GM12878 (cell line): Measurements from ENCODE around the gene CPT2. TPM values are rescaled to one million over a fixed set of nuclear protein-coding genes. Genes with fewer than 3 reads are reported as not detected.

Experiments
- ATAC-seq: fragments of 200-7000 bp; cut with Tn5 transposase; 3 replicates; pipeline ENCODE4 v1.9.1; 2020; ENCODE audit warnings: mild to moderate bottlenecking, moderate library complexity
- BruUV-seq: library from RNA; stranded (reverse); fragments of 400-500 nt; replicated peaks from 2 replicates; lab custom pipeline; 2021; lab: Mats Ljungman, UMichigan
- CTCF ChIA-PET: fragments of 300-600 bp; sonication (Branson Sonifier 250); formaldehyde crosslinking; extraction: SDS; loops from one replicate; lab custom pipeline; 2021; ENCODE audit warnings: inconsistent platforms; lab: Yijun Ruan, JAX
- POLR2A ChIA-PET: fragments of 350-600 bp; formaldehyde crosslinking; extraction: SDS; loops from one replicate; lab custom pipeline; 2021; ENCODE audit warnings: inconsistent platforms; lab: Charles Lee
- RAD21 ChIA-PET: fragments of 300-600 bp; sonication (Branson Sonifier 250); formaldehyde crosslinking; loops from one replicate; lab custom pipeline; 2023; ENCODE audit warnings: antibody characterized with exemption; ENCODE audit not compliant: unreplicated experiment; lab: Charles Lee
- SMC1A ChIA-PET: fragments of 300-600 bp; sonication (Branson Sonifier 250); formaldehyde crosslinking; loops from one replicate; lab custom pipeline; 2023; ENCODE audit not compliant: unreplicated experiment, uncharacterized antibody; lab: Charles Lee
- DNase-seq: peaks from one replicate; pipeline ENCODE4 v3.0.0-alpha.2; 2011; ENCODE audit warnings: low read depth, low spot score
- FAIRE-seq: peaks from 3 replicates; lab custom pipeline; 2011; peaks lifted over from hg19 to GRCh38; lab: Jason Lieb, UNC
- H2AFZ ChIP-seq: 2 replicates; pipeline ENCODE4 v1.6.0; 2011; ENCODE audit warnings: low read depth, low read length, control low read depth; ENCODE audit not compliant: control insufficient read depth
- H3K27ac ChIP-seq: 2 replicates; pipeline ENCODE4 v1.5.1; 2011; ENCODE audit warnings: control low read depth; ENCODE audit not compliant: control insufficient read depth, insufficient read depth
- H3K27me3 ChIP-seq, 2 experiments: replicated peaks in 1 of 2; 2 replicates each; pipeline versions ENCODE4 v1.6.0 to v1.6.1; 2011; ENCODE audit warnings: low read length in 1 of 2; ENCODE audit not compliant: control insufficient read depth in 2 of 2, insufficient read depth in 2 of 2
- H3K36me3 ChIP-seq, 2 experiments: 2 replicates each; pipeline ENCODE4 v1.5.1; 2011; ENCODE audit warnings: low read length in 1 of 2; ENCODE audit not compliant: control insufficient read depth in 2 of 2, insufficient read depth in 2 of 2
- H3K4me1 ChIP-seq: 2 replicates; pipeline ENCODE4 v1.6.1; 2011; ENCODE audit warnings: mild to moderate bottlenecking, low read length, moderate library complexity, mixed read lengths; ENCODE audit not compliant: control insufficient read depth, insufficient read depth
- H3K4me2 ChIP-seq: 2 replicates; pipeline ENCODE4 v1.6.0; 2011; ENCODE audit warnings: control low read depth; ENCODE audit not compliant: control insufficient read depth, insufficient read depth
- H3K4me3 ChIP-seq: fragments of 200-600 bp; sonication (generic); 2 replicates; pipeline ENCODE4 v1.5.1; 2016
- H3K79me2 ChIP-seq: 2 replicates; pipeline ENCODE4 v1.6.0; 2011; ENCODE audit warnings: low read length; ENCODE audit not compliant: control insufficient read depth, insufficient read depth
- H3K9ac ChIP-seq: 2 replicates; pipeline ENCODE4 v1.8.0; 2011; ENCODE audit warnings: low read length, control low read depth, mixed read lengths; ENCODE audit not compliant: control insufficient read depth, insufficient read depth
- H3K9me3 ChIP-seq: replicated peaks from 3 replicates; pipeline ENCODE4 v1.5.1; 2011; ENCODE audit warnings: mild to moderate bottlenecking, low read length; ENCODE audit not compliant: control insufficient read depth, insufficient read depth
- H4K20me1 ChIP-seq: 2 replicates; pipeline ENCODE4 v1.6.0; 2011; ENCODE audit not compliant: control insufficient read depth, insufficient read depth
- MYC ChIP-seq: IDR thresholded peaks from 2 replicates; pipeline ENCODE4 v1.6.1; 2011; ENCODE audit warnings: mild to moderate bottlenecking, low read length, moderate library complexity, inconsistent platforms; ENCODE audit not compliant: insufficient read depth, insufficient replicate concordance, insufficient read length, severe bottlenecking
- SMAD5 ChIP-seq: IDR thresholded peaks from 2 replicates; pipeline ENCODE4 v1.6.1; 2016; ENCODE audit warnings: antibody characterized with exemption, low read depth
- SRF ChIP-seq, 2 experiments: IDR thresholded peaks; 2 replicates each; pipeline ENCODE4 v1.6.1; 2011; ENCODE audit warnings: low read depth in 2 of 2, low read length in 2 of 2, mild to moderate bottlenecking in 1 of 2, moderate library complexity in 1 of 2
- ZBED1 ChIP-seq: IDR thresholded peaks from 2 replicates; pipeline ENCODE4 v1.6.1; 2016; ENCODE audit warnings: borderline replicate concordance
- ZBTB40 ChIP-seq: fragments of 450-650 bp; IDR thresholded peaks from 2 replicates; pipeline ENCODE4 v1.6.1; 2016; ENCODE audit warnings: mild to moderate bottlenecking, moderate library complexity, borderline replicate concordance
- WGBS: methylation state at CpG from one replicate; pipeline ENCODE4 v1.1.6; 2016; ENCODE audit warnings: low lambda C conversion rate; ENCODE audit not compliant: insufficient replicate concordance, insufficient coverage; ENCODE audit errors: missing lambda C conversion rate; 5-methylcytosine and 5-hydroxymethylcytosine counted together
- in situ Hi-C: fragments of 300-500 bp; cut with MboI; formaldehyde crosslinking; loops from 9 replicates; pipeline ENCODE4 v1.14.3; 2018; ENCODE audit warnings: mixed read lengths
- intact Hi-C: fragments of 100-400 bp; cut with micrococcal nuclease; formaldehyde crosslinking; loops from one replicate; pipeline ENCODE4 v1.14.2; 2022; ENCODE audit not compliant: unreplicated experiment
- polyA plus RNA-seq, 11 experiments: library from polyadenylated mRNA; depleted of rRNA in 4 of 11; unstranded in 6 of 11; stranded (reverse) in 5 of 11; fragments of >200 nt; fragmentation: Nextera tagmentation in 4 of 11; fragmentation: Illumina TruSeq in 1 of 11; extraction: Ambion mirVana in 4 of 11; extraction: Trizol in 1 of 11; gene quantifications; 1 replicate in 1 of 11; 2 replicates in 10 of 11; pipeline versions ENCODE4 v1.2.1 to v1.2.3, GENCODE V29; 2011 to 2016; ENCODE audit warnings: inconsistent platforms in 2 of 11, missing spikeins in 2 of 11, low read depth in 1 of 11
- total RNA-seq, 4 experiments: library from RNA; depleted of rRNA in 3 of 4; stranded (reverse); fragments of >200 nt in 3 of 4; fragmentation: Illumina TruSeq in 1 of 4; extraction: Trizol in 1 of 4; gene quantifications; 2 replicates each; pipeline versions ENCODE4 v1.2.1 to v1.2.3, GENCODE V29; 2013 to 2021

CPT2 gene
- total and polyA plus RNA-seq, 10 of the 15 experiments (the other 5 are each of a cell fraction or from before 2014, with no cell fraction given) = 10.1 to 36.2 (median 26.3) TPM

GRCh38 chr1:53197291-53198200 lies 922 bp downstream of the CPT2 start (continued):
- no peak for TF ChIP-seq MYC
- no peak for TF ChIP-seq ZBTB40
- TF ChIP-seq ZBED1 = no peak

- Histone ChIP-seq H2AFZ (no peak overlapping the region), H3K9me3 (no peaks in the 10 kb centered on the region), H4K20me1 (no peaks in the 10 kb centered on the region), H3K9ac (peak overlapping the region; percentile 99; the same call in 1 of the 2 replicates), H3K79me2 (peaks cover 16% of the 10 kb centered on the region), H3K27ac (0 out of 2 replicates have a peak overlapping the region, but pooled peaks have one; percentile 94), H3K4me3 (peak overlapping the region; percentile 72), H3K36me3 (peaks cover 0 to 7% of the 10 kb centered on the region in 2 experiments; a peak in 2 of 4 replicates), H3K4me1 (peaks cover 2% of the 10 kb centered on the region; the same call in 1 of the 2 replicates), H3K4me2 (peak overlapping the region; percentile 92), H3K27me3 (no peaks in the 10 kb centered on the region)
- POLR2A ChIA-PET = interaction anchor here (1.7 kb wide), 1 partner anchor 21 kb away, joined by 6 read pairs; no protein-coding TSS in a partner anchor
- CTCF ChIA-PET = interaction anchor here (0.6 to 1.6 kb wide), 4 partner anchors 16 to 1574 kb away, joined by 3 to 5 read pairs (median 4); no protein-coding TSS in a partner anchor
- RAD21 ChIA-PET = no interaction called here
- intact Hi-C loops (no loop called here), in situ Hi-C loops (loop anchor here (25.0 kb wide), 1 partner anchor 286 kb away; the partner anchor contains the start of gene ECHDC2)
- FAIRE-seq = no peak
- no peak for ATAC-seq
- WGBS = 67% methylated on average over 4 of the region's 4 CpGs
- no TSS peak for BruUV-seq
- TF ChIP-seq SMAD5 (no peak), SRF (IDR thresholded peaks at IDR 0.05; ENCODE audit: low read depth in 2 of 2, low read length in 2 of 2) (no peak)
- SMC1A ChIA-PET = interaction anchor here (1.1 to 1.3 kb wide), 2 partner anchors 14 to 281 kb away, joined by 4 read pairs; no protein-coding TSS in a partner anchor
- no peak for DNase-seq
These were observed 1.6 kb downstream of the CPT2 start for GRCh38 chr1:53198241-53198651.
